Left colon (tissue), 2 donors: ENCODE measurements around the gene CYP2U1. TPM values are rescaled to one million over a fixed set of nuclear protein-coding genes. Genes with fewer than 3 reads are reported as not detected.
"Not testable (repeated sequence)": the region's sequence is repeated elsewhere in the genome, so short reads cannot be mapped to it uniquely, and the experiment has no call there.

Experiments
- ATAC-seq: fragments of 200-7000 bp; cut with Tn5 transposase; one replicate; pipeline ENCODE4 v1.9.1; 2020; ENCODE audit warnings: mild to moderate bottlenecking, moderate library complexity
- DNase-seq, 2 donors: peaks; one replicate each; pipeline ENCODE4 v3.0.0-alpha.2; 2020
- intact Hi-C, 2 donors: fragments of 100-400 bp; cut with DNase I in 1 of 2; cut with micrococcal nuclease in 1 of 2; formaldehyde crosslinking; loops; one replicate each; pipeline versions ENCODE4 v1.11.2 to v1.14.0; 2022; cut with DNase I, micrococcal nuclease
- long read RNA-seq: library from polyadenylated mRNA; unstranded; transcript quantifications from one replicate; pipeline ENCODE4 v2.0.0, GENCODE V29; 2021
- total RNA-seq, 2 donors: library from RNA; stranded (reverse); fragmentation: NEBNext Ultra II Directional; extraction: Animal tissue kit (Norgen Biotek cat#: 25700); gene quantifications; one replicate each; pipeline ENCODE4 v1.2.1, GENCODE V29; 2021
- donor health status: DM: no; HTN: no; CAD: no.
- donor health status: DM: yes; HTN: yes; CAD: no.

Gene CYP2U1
- total RNA-seq = 1 to 10 TPM; 2.8 to 4.0 TPM
- long read RNA-seq, full-length matches to known transcripts = 3 of 4 reads
- long read RNA-seq, partial matches to known transcripts = 1 of 4 reads
- long read RNA-seq, other reads (novel, unspliced or antisense) = 0 of 4 reads

DNA sequence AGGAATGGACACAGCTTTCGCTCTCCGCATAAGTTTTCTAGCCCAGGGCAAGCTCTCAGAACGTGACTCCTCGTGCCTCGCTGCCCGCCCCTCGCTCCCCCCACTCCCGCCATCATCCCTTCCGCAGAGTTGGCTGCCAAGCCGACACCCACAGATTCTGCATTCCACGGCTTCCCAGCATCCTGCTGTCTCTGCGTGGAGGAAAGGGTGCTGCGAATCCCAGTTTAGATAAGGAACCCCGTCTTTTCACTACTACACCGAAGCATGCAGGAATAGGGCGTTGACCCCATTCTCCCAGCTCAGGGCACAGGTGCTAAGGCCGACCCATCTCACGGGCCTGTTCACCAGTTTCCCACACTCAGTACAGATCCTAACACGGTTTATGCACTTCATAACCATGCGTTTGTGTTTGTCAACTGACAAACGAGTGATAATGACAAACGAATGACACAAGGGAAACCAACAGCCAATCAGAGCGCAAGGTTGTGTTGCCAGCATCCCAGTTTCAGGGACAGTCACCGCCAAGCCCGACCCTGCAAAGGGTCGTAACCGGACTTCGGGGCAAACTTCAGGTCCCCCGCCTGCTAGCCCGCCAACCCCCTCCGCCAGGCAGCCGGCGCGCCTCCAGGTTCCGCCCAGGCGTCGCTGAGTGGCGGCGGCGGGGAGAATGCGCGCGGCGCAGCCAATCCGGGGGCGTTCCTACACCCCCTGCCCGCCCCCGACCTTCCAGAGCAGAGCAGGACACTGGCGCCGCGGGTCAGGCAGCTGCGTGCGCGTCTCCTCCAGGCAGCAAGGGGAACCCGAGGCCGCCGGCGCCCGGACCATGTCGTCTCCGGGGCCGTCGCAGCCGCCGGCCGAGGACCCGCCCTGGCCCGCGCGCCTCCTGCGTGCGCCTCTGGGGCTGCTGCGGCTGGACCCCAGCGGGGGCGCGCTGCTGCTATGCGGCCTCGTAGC lies at the start of gene CYP2U1:
Gene CYP2U1 (plus strand): TSS at position 729 of the 954 bp plus-strand sequence. CDS start 95 bp downstream, at position 824.
- DNase-seq (peak; percentile 85 to 90), ATAC-seq (peak; percentile 97)
- intact Hi-C loops = loop anchor here in 1 of 2 donors (5.0 kb wide), 1 partner anchor 56 kb away; the partner anchor contains the start of gene HADH

GRCh38 chr4:107885865-107886264 lies 45.5 kb upstream of the CYP2U1 start:
- intact Hi-C loops = no loop called here
- ATAC-seq = no peak
- no peak for DNase-seq

- DNase-seq = no peak
- intact Hi-C loops = no loop called here
- no peak for ATAC-seq
Observed at GRCh38 chr4:107888237-107888636, 43.1 kb upstream of the CYP2U1 start.

DNA sequence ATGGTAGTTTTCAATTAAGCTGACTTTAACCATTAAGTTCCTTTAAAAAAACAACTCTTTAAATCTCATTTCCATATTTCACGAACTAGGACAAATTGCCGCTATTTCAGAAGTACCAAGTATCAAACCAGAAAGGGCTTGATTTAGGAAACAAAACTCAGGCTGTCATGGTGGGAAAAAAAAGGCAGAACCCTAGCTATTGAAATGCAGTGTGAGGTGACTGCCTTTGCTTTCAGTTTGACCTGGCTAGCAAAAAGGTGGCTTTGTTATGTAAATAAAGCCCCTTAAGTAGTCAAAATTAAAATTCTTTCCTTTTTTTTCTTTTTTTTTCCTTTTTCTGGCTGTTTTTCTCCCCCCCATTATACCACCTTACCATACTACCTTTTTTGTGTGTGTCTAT lies 40.6 kb upstream of the CYP2U1 start:
- no peak for ATAC-seq
- no peak for DNase-seq
- intact Hi-C loops = no loop called here

GRCh38 chr4:107891299-107891698 lies 40.0 kb upstream of the CYP2U1 start:
- DNase-seq = no peak
- no peak for ATAC-seq
- intact Hi-C loops = no loop called here

DNA sequence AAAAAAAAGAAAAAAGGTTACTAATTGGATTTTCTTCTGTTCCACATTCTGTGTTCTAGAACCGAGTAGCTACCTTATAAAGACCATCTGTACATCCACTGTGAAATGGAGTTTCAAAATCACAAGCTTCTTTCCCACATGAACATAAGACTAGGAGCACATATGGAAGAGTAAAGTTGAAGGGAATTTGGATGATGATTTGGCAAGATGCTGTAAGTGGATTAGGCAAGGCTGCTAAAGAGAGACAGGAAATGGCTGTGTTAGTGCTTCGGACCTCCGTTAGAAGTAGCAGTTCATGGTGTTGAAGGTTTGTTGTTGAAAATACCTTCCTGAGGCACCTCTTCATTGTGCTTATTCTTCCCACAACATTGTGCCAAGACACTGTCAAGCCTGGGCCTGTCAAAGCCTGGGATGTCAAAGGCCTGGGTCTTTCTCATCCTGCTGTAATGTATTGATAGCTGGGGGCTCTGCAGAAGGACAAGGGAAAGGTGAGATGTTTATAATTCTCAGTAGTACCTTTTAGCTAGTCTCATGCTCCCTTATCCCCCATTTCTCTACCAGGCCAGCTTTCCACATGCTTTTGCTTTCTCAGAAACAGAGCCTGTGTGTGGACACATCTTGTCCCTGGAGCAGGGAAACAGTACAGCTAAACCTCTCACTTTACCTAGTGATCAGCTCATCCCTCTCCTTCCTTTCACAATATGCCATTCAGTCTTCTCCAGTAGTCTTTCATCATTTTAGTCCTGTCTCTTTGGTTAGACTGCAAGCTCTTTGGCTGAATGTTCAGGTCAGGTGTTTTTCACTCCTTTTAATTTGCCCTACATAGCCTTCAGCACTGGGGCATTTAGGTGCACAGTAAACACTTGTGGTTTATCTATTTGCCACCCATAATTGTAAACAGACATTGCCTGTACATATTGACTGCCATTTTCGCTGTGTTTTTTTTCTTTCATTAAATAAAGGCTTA lies 37.9 kb upstream of the CYP2U1 start:
- no peak for DNase-seq
- no peak for ATAC-seq
- intact Hi-C loops = no loop called here

GRCh38 chr4:107894138-107894603 lies 37.2 kb upstream of the CYP2U1 start:
- ATAC-seq = no peak
- no peak for DNase-seq
- intact Hi-C loops = no loop called here

- intact Hi-C loops = no loop called here
- ATAC-seq (peak; percentile 57), DNase-seq (no peak)
Observed at GRCh38 chr4:107896158-107896645, 35.1 kb upstream of the CYP2U1 start.

DNA sequence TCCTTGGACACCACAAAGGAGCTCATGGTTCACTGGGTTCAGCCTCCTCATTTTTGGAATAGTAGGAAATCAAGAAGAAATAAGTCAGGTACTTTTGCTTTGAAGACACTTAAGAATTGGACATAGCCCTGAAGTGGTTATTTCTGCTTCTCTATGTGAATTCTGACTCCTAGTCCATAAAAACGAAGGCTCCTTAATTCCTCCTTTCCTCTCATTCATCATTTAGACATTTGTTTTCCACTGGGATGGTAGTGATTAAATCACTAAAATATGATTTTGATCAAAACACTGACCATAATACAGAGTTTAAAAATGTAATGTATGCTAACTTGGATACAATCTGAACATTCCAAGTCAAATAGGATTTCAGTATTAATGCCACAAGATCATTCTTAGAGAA lies 34.7 kb upstream of the CYP2U1 start:
- intact Hi-C loops = no loop called here

DNA sequence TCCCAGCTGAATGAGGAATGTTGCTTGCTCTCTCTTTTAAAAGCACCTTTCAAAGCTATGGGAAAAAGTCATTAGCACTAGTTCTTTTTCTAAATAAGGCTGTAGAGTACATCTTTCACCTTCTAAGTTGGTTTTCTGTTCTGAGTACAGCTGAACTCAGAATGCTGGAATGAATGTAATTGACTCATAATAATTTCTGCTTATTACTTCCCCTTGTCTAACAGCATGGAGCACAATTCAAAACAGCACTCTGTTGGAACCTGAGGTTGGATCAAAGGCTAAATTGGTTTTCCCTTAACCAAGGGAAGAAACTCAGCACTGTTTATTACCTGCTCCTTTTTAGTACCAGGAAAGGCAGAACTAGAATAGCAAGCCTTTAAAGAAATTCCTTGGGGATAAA lies 33.5 kb upstream of the CYP2U1 start:
- intact Hi-C loops = no loop called here
- ATAC-seq (no peak), DNase-seq (no peak)

More for the DNA sequence above, 34.7 kb upstream of the CYP2U1 start:
- no peak for DNase-seq
- ATAC-seq = no peak

- no peak for ATAC-seq
- DNase-seq = no peak
- intact Hi-C loops = no loop called here
Observed at GRCh38 chr4:107900067-107900466, 31.3 kb upstream of the CYP2U1 start.

DNA sequence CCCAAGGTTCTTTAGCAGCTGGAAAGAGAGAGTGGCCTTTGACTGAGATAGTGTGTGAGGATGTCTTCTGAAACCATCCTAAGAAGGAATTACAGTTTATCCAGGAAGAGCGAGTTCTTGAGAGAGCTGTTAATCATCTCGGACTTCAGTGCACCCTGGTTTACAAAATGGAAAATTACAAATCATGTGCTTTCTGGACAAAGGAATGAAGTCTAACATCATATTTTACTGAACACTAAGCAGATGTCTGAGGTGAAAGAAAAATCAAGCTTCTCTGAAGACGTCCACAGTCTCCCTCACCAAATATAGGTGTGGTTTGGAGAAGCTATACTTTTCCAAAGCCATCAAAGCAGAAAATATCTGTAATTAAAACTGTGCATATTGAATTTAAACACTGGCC lies 30.8 kb upstream of the CYP2U1 start:
- ATAC-seq (no peak), DNase-seq (no peak)
- intact Hi-C loops = no loop called here

- intact Hi-C loops = no loop called here
- DNase-seq (no peak), ATAC-seq (no peak)
Observed at GRCh38 chr4:107901213-107901934, 30.0 kb upstream of the CYP2U1 start.

DNA sequence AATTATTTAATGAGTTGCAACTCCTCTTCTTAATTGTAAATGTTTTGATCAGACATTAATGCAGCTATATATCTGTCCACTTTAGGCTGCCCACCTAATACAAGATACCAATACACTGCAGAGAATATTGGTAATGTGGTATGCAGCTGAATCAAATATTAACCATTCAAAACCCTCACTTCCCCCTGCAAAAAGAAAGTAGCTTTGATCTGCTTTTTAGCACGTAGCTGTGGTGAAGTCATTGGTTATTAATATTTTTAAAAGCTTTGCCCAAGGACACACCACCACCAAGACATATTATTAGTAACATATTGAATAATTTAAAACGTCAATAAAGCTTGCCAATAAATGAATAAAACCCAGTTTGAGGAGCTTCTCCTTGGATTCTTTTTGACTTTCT lies 28.6 kb upstream of the CYP2U1 start:
- no peak for ATAC-seq
- intact Hi-C loops = no loop called here
- DNase-seq = no peak

DNA sequence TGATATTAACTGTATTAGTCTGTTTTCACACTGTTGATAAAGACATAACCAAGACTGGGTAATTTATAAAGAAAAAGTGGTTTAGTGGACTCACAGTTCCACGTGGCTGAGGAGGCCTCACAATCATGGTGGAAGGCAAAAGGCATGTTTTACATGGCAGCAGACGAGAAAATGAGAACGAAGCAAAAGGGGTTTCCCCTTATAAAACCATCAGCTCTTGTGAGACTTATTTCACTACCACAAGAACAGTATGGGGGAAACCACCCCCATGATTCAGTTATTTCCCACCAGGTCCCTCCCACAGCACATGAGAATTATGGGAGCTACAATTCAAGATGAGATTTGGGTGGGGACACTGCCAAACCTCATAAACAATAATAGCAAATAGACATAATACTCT lies 26.3 kb upstream of the CYP2U1 start:
- ATAC-seq, intact Hi-C loops, DNase-seq: not testable (repeated sequence)

DNA sequence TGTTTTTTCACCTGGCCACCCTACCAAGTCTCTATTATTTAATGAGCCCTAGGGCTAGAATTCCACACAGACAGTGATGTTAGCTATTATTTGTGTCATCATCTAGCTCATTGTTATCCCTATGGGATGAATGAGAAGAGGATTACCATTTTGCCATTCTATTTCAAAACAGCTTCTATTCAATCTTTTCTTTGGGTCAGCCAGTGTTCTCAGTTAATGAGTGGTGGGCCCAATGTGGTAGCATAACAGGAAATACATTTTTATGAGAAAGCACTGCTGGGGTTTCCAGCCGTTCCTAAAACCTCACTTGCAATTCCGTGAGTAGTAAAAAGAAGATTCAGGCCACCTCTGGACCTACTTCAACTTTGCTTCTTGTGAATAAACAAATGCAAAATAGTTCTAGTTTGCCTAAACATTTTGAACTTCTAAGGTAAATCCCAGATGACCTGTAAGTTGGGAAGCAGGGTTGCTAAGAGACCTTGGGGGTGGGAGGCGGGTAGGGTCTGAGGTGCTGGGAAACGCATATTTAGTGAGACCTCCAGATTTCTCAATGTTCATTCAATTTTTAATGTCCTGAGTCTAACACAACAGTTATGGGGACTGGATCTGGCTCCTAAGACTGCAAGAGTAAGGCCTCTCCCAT lies 24.8 kb upstream of the CYP2U1 start:
- ATAC-seq = no peak
- no peak for DNase-seq
- intact Hi-C loops = no loop called here

GRCh38 chr4:107908377-107908776 lies 23.0 kb upstream of the CYP2U1 start:
- ATAC-seq (no peak), DNase-seq (no peak)
- intact Hi-C loops = no loop called here
